Small intestine (tissue), 7 donors: ENCODE measurements around the gene BEND3. TPM values are rescaled to one million over a fixed set of nuclear protein-coding genes. Genes with fewer than 3 reads are reported as not detected.

ENCODE experiments used
- DNase-seq, 2 donors: peaks; one replicate each; pipeline versions ENCODE4 v3.0.0 to v3.0.0-alpha.2; 2013
- FAIRE-seq: peaks from 2 replicates; lab custom pipeline; 2012; peaks lifted over from hg19 to GRCh38; lab: Jason Lieb, UNC
- H3K27ac ChIP-seq, 3 donors: one replicate each; pipeline ENCODE4 v1.5.1; 2013; ENCODE audit warnings: low read length in 2 of 3, mild to moderate bottlenecking in 2 of 3, control low read depth in 1 of 3, inconsistent platforms in 1 of 3, low read depth in 1 of 3, moderate library complexity in 1 of 3
- H3K27me3 ChIP-seq, 3 donors: one replicate each; pipeline ENCODE4 v1.6.1; 2013; ENCODE audit warnings: low read length in 3 of 3, inconsistent platforms in 1 of 3; ENCODE audit not compliant: control insufficient read depth in 3 of 3, insufficient read depth in 3 of 3
- H3K36me3 ChIP-seq, 3 donors: one replicate each; pipeline ENCODE4 v1.6.1; 2013; ENCODE audit warnings: low read length in 3 of 3, inconsistent platforms in 1 of 3, low read depth in 1 of 3, mild to moderate bottlenecking in 1 of 3, moderate library complexity in 1 of 3; ENCODE audit not compliant: control insufficient read depth in 3 of 3, insufficient read depth in 2 of 3
- H3K4me1 ChIP-seq, 3 donors: one replicate each; pipeline ENCODE4 v1.6.1; 2013; ENCODE audit warnings: low read length in 2 of 3, inconsistent platforms in 1 of 3, low read depth in 1 of 3, mild to moderate bottlenecking in 1 of 3, moderate library complexity in 1 of 3; ENCODE audit not compliant: control insufficient read depth in 3 of 3, insufficient read depth in 2 of 3
- H3K4me3 ChIP-seq, 3 donors: one replicate each; pipeline ENCODE4 v1.5.1; 2013; ENCODE audit warnings: low read length in 3 of 3, control low read depth in 1 of 3, inconsistent platforms in 1 of 3, low read depth in 1 of 3, mild to moderate bottlenecking in 1 of 3, moderate library complexity in 1 of 3
- H3K9me3 ChIP-seq, 2 donors: one replicate each; pipeline ENCODE4 v1.6.1; 2013; ENCODE audit warnings: low read depth in 1 of 2, low read length in 1 of 2; ENCODE audit not compliant: control insufficient read depth in 2 of 2, insufficient read depth in 1 of 2
- WGBS, 3 donors: extraction: QIAGEN DNeasy Blood & Tissue Kit; methylation state at CpG; one replicate each; pipeline ENCODE4 v1.1.7; 2013; 5-methylcytosine and 5-hydroxymethylcytosine counted together
- polyA plus RNA-seq, 4 donors: library from polyadenylated mRNA; stranded (reverse) in 3 of 4; unstranded in 1 of 4; fragments of 200-250 nt in 3 of 4; fragments of 120-200 nt in 1 of 4; gene quantifications; one replicate each; pipeline versions ENCODE4 v1.2.1 to v1.2.3, GENCODE V29; 2013
- donor health status: healthy with polysubstance abuse.
- donor health status: control.
- donor health status: control.
- donor health status: Bipolar disorder and iron deficiency.
- donor health status: healthy.

The BEND3 gene
- polyA plus RNA-seq, 4 donors = 0.45 to 5.5 (median 1.8) TPM

- no peaks in the 10 kb centered on the region for H3K27me3 ChIP-seq
- no peak overlapping the region for H3K27ac ChIP-seq
- WGBS, 3 donors = 94 to 97% (median 96%) methylated on average over 6 of the region's 6 CpGs
- H3K36me3 ChIP-seq = peaks cover 0 to 24% (median 0%) of the 10 kb centered on the region in 3 donors
- no peaks in the 10 kb centered on the region for H3K4me1 ChIP-seq
- no peak for FAIRE-seq
- no peak for DNase-seq
- peaks cover 0 to 11% of the 10 kb centered on the region in 2 donors for H3K9me3 ChIP-seq
- H3K4me3 ChIP-seq = no peak overlapping the region
Measured at GRCh38 chr6:107083921-107084320, 31.4 kb downstream of the BEND3 start.

- 80 to 87% (median 80%) methylated on average over 10 of the region's 10 CpGs for WGBS, 3 donors
- peaks cover 0 to 25% (median 0%) of the 10 kb centered on the region in 3 donors for H3K36me3 ChIP-seq
- H3K9me3 ChIP-seq = peaks cover 0 to 11% of the 10 kb centered on the region in 2 donors
- no peaks in the 10 kb centered on the region for H3K27me3 ChIP-seq
- H3K4me1 ChIP-seq = no peaks in the 10 kb centered on the region
- DNase-seq (no peak), FAIRE-seq (no peak)
- H3K4me3 ChIP-seq = no peak overlapping the region
- H3K27ac ChIP-seq = no peak overlapping the region
Measured at GRCh38 chr6:107083047-107083768, 32.1 kb downstream of the BEND3 start.

- H3K27ac ChIP-seq = no peak overlapping the region
- no peaks in the 10 kb centered on the region for H3K27me3 ChIP-seq
- H3K4me3 ChIP-seq = no peak overlapping the region
- DNase-seq (no peak), FAIRE-seq (no peak)
- peaks cover 0 to 22% (median 0%) of the 10 kb centered on the region in 3 donors for H3K36me3 ChIP-seq
- no peaks in the 10 kb centered on the region for H3K4me1 ChIP-seq
- peaks cover 0 to 11% of the 10 kb centered on the region in 2 donors for H3K9me3 ChIP-seq
- WGBS, 3 donors = 68 to 72% (median 70%) methylated on average over 4 of the region's 4 CpGs
Measured at GRCh38 chr6:107082045-107082444, 33.3 kb downstream of the BEND3 start.

- FAIRE-seq = no peak
- H3K9me3 ChIP-seq = peaks cover 0 to 7% of the 10 kb centered on the region in 2 donors
- H3K27me3 ChIP-seq = no peaks in the 10 kb centered on the region
- H3K36me3 ChIP-seq = peaks cover 0 to 21% (median 0%) of the 10 kb centered on the region in 3 donors
- H3K27ac ChIP-seq = no peak overlapping the region
- H3K4me1 ChIP-seq = no peaks in the 10 kb centered on the region
- no peak for DNase-seq
- 76 to 92% (median 84%) methylated on average over 5 of the region's 5 CpGs for WGBS, 3 donors
- no peak overlapping the region for H3K4me3 ChIP-seq
Measured at GRCh38 chr6:107080036-107080435, 35.3 kb downstream of the BEND3 start.

- peaks cover 0 to 21% (median 0%) of the 10 kb centered on the region in 3 donors for H3K36me3 ChIP-seq
Measured at GRCh38 chr6:107079429-107079828, 35.9 kb downstream of the BEND3 start.

GRCh38 chr6:107077710-107078109 is 37.6 kb downstream of the BEND3 start:
- H3K4me3 ChIP-seq = no peak overlapping the region
- 86 to 91% (median 88%) methylated on average over 7 of the region's 7 CpGs for WGBS, 3 donors
- no peaks in the 10 kb centered on the region for H3K27me3 ChIP-seq
- no peak overlapping the region for H3K27ac ChIP-seq
- FAIRE-seq = no peak
- no peaks in the 10 kb centered on the region for H3K4me1 ChIP-seq
- peaks cover 0 to 19% (median 0%) of the 10 kb centered on the region in 3 donors for H3K36me3 ChIP-seq
- DNase-seq = no peak
- no peaks in the 10 kb centered on the region for H3K9me3 ChIP-seq

More at GRCh38 chr6:107079429-107079828, 35.9 kb downstream of the BEND3 start:
- DNase-seq = no peak
- H3K27ac ChIP-seq = no peak overlapping the region
- H3K4me1 ChIP-seq = no peaks in the 10 kb centered on the region
- peaks cover 0 to 1% of the 10 kb centered on the region in 2 donors for H3K9me3 ChIP-seq
- FAIRE-seq = no peak
- H3K4me3 ChIP-seq = no peak overlapping the region
- H3K27me3 ChIP-seq = no peaks in the 10 kb centered on the region
- WGBS, 3 donors = 34 to 56% (median 54%) methylated on average over 4 of the region's 4 CpGs

- 70 to 80% (median 75%) methylated on average over 6 of the region's 6 CpGs for WGBS, 3 donors
- no peak for FAIRE-seq
Measured at GRCh38 chr6:107075951-107076381, 39.3 kb downstream of the BEND3 start.

GRCh38 chr6:107070686-107071085 is 44.6 kb downstream of the BEND3 start:
- H3K4me1 ChIP-seq = peaks cover 0 to 9% (median 0%) of the 10 kb centered on the region in 3 donors
- FAIRE-seq = no peak

More at GRCh38 chr6:107075951-107076381, 39.3 kb downstream of the BEND3 start:
- Histone ChIP-seq H3K36me3 (peaks cover 0 to 28% (median 0%) of the 10 kb centered on the region in 3 donors), H3K4me3 (no peak overlapping the region), H3K27ac (no peak overlapping the region), H3K27me3 (no peaks in the 10 kb centered on the region), H3K9me3 (no peaks in the 10 kb centered on the region), H3K4me1 (no peaks in the 10 kb centered on the region)
- DNase-seq = no peak

More at GRCh38 chr6:107070686-107071085, 44.6 kb downstream of the BEND3 start:
- Histone ChIP-seq H3K4me3 (no peak overlapping the region), H3K27ac (no peak overlapping the region), H3K36me3 (peaks cover 0 to 49% (median 4%) of the 10 kb centered on the region in 3 donors), H3K27me3 (no peaks in the 10 kb centered on the region), H3K9me3 (no peaks in the 10 kb centered on the region)
- WGBS, 3 donors = 91 to 94% (median 92%) methylated on average over 12 of the region's 12 CpGs
- DNase-seq = no peak
